Loucy (cell line): ENCODE measurements around the gene PSMB2.

Source experiments
- EZH2phosphoT487 ChIP-seq: fragments of 200-600 bp; IDR thresholded peaks from 2 replicates; pipeline ENCODE4 v1.6.1; 2018; ENCODE audit warnings: antibody characterized with exemption, mild to moderate bottlenecking, moderate library complexity, borderline replicate concordance
- TF ChIP-seq, protein P1 (sequence below): fragments of 200-600 bp; sonication (generic); conservative IDR thresholded peaks from 2 replicates; pipeline ENCODE4 v1.5.1; 2014; ENCODE audit warnings: mild to moderate bottlenecking, antibody characterized with exemption, low read length

- TF ChIP-seq, protein P1, sequence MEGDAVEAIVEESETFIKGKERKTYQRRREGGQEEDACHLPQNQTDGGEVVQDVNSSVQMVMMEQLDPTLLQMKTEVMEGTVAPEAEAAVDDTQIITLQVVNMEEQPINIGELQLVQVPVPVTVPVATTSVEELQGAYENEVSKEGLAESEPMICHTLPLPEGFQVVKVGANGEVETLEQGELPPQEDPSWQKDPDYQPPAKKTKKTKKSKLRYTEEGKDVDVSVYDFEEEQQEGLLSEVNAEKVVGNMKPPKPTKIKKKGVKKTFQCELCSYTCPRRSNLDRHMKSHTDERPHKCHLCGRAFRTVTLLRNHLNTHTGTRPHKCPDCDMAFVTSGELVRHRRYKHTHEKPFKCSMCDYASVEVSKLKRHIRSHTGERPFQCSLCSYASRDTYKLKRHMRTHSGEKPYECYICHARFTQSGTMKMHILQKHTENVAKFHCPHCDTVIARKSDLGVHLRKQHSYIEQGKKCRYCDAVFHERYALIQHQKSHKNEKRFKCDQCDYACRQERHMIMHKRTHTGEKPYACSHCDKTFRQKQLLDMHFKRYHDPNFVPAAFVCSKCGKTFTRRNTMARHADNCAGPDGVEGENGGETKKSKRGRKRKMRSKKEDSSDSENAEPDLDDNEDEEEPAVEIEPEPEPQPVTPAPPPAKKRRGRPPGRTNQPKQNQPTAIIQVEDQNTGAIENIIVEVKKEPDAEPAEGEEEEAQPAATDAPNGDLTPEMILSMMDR: no peak
- no peak for TF ChIP-seq EZH2phosphoT487
Measured at GRCh38 chr1:35592991-35593769, 48.1 kb downstream of the PSMB2 start.
